HG02798 (cell line): ENCODE results near the gene SPOCK1.
"Not testable (repeated sequence)": the region's sequence is repeated elsewhere in the genome, so short reads cannot be mapped to it uniquely, and the experiment has no call there.

ENCODE experiments used
- ATAC-seq: cut with Tn5 transposase; IDR thresholded peaks from one replicate; pipeline ENCODE4 v1.9.1; 2021; ENCODE audit warnings: mild to moderate bottlenecking; ENCODE audit not compliant: unreplicated experiment, poor library complexity

The SPOCK1 gene

DNA sequence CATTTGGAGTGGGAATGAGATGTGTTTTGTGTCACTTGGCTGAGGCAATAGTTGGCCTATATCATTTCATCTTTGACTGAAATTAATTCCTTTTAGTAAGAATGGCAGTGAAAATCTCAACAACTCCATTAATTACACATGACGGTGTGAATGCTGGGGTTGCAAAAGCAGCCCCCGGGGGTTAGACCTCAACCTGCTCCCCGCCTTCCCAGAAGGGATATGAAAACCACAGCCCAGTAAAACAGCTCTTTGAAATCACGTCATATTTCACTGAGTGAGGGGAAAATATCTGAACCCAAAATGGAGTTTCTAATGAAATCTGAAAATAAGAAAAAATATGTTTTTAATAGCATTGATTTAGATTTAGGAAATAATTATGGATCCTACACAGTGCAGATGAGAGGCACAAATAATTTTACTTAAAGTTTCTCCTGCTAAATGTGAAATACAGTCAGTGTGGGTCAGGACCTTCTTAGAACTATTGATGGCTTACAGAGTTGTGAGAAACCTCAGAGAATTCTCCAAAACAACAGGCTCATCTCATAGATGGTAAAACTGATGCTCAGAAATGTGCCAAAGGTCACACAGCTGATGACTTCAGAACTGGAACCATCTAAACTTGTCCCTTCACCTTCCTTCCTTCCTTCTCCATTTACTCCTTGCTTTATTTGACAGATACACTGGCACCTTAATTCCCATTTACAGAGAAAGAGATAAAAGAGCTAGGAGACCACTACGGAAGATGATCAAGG lies 96.5 kb downstream of the SPOCK1 start:
- ATAC-seq = no peak

DNA sequence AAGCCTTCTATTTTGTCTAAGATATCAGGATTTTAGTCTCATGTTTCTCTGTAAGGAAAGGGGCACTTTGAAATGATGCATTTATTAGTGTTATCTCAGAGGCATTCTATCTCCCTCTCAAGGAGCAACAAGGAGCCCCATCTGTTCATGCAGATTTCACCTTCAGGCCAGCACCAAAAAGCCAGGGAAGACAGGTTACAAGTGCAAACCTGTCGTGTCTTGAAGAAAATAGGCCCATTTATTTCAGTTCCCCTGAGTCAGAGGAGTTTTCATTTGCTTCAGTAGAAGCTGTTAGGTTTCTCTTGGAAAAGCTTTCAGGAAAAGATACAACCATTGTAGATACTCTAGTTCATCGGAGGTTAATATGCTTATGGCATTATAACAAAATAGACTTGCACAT lies 97.2 kb downstream of the SPOCK1 start:
- ATAC-seq = no peak

DNA sequence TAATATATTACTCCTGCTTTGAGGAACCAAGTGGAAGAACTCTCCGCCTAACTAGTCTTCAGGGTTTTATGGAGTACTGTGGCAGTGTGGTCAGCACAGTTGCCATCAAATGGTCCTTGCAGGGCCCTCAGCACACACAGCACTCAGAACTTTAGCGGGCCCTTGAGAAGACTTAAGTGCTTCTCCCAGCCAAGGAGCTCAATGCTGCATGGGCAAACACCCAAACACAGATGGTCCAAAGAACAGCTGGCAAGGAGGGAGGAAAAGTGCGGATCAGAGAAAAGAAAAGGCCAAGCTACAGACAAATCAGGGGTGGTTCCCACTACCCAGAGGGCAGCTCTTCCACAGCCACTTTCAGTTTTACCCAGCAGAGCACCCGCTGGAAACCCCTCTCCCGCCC lies 98.6 kb downstream of the SPOCK1 start:
- ATAC-seq = no peak

DNA sequence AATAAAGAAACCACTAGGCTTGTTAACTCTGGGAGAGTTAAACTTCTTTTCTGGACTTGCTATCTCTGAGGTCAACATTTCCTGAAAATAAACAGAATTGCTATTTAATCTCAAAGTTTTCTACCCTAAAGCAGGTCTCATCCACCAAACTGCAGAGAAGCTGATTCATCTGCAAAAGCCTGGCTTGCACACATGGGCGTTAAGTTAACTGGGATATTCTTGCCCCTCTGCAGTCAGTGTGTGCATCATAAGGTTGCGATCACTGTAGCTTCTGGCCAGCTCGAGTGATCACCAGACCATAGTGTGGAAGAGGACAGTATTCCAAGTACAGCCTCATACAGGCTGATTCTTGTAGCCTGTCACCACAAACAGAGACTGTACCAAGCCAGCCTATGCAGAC lies 99.2 kb downstream of the SPOCK1 start:
- ATAC-seq = no peak

DNA sequence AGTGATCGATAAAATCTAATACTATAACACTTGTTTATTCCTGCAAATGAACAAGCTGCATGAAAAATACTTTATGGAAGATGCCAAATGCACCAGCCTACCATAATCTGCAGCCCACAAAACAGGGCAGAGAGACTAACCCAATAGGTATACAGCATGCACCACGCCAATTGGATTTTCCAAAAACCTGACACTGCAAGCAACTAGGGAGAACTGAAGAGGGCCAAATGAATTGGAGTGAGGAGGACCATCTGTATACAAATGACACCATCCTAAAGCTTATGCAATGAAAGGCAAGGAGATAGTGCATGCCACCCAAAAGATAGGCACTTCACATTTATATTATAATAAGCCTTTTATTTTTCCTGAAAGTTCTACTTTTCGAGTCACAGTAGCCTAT lies 100.4 kb downstream of the SPOCK1 start:
- ATAC-seq = no peak

DNA sequence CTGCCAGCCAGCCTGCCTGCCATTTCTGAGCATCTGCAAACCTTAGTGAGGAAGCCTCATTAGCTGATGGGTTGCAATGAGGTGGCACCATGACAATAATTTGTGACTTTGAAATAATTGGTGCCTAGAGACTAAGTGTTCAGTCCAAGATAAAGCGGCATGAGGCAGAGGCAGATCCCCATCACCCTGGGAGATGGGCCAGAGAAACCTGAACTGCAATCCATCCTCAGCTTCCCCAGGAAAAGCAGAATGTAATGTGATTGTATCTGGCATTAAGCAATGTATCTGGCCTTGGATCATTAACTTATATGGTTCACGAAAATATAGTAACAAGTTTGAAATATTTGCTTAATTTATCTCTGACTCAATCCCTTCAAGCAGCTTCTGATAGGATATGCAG lies 101.0 kb downstream of the SPOCK1 start:
- ATAC-seq = no peak

DNA sequence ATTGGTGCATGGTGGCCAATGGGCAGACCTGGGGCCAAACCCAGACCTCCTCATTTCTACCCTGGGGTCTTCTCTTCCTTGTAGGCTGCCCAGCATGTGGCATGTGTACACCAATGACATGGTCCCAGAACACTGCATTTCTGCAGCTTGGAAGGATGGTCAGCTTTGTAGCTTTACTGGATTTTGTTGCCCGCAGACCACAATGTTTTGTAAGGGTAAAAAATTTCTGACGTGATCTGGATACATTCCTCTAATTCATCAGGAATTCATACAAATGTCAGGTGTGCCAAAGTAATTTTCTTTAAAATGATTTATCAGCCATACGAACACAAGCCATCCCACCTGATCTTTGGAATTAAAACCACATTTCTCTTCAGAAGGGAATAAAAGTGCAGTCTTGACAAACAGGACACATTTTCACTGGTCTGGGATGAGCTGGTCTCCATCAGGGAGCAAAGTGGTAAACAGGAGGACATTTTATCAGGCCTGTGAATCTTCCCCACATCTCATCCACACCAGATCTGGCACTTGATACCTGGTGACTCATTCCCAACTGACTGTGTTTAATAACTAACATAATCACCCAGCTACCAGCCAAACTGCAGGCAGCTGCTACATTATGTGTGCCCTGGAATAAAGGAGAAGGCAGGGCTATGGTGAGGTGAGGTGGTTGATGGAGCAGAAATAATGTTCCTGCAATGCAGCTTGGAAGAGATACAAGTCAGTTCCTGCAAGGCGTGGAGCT lies 103.9 kb downstream of the SPOCK1 start:
- ATAC-seq = no peak

DNA sequence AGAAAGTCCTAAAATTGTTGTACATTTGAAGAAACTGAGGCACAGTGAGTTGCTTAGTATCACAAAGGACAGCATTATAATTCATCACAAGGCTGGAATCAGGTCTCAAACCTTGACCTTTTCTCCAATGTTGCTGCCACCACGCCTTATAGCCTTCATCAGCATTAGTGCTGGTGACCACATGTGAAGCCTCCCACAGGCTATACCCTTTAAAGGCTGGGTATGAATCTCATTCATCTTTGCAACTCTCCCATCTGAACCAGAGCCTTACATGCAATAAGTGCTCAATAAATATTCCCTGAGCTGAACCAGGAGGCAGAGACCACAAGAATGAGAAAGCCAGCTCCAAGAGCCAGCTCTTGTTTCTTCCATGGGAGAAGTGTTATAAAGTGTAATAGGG lies 104.7 kb downstream of the SPOCK1 start:
- ATAC-seq = no peak

DNA sequence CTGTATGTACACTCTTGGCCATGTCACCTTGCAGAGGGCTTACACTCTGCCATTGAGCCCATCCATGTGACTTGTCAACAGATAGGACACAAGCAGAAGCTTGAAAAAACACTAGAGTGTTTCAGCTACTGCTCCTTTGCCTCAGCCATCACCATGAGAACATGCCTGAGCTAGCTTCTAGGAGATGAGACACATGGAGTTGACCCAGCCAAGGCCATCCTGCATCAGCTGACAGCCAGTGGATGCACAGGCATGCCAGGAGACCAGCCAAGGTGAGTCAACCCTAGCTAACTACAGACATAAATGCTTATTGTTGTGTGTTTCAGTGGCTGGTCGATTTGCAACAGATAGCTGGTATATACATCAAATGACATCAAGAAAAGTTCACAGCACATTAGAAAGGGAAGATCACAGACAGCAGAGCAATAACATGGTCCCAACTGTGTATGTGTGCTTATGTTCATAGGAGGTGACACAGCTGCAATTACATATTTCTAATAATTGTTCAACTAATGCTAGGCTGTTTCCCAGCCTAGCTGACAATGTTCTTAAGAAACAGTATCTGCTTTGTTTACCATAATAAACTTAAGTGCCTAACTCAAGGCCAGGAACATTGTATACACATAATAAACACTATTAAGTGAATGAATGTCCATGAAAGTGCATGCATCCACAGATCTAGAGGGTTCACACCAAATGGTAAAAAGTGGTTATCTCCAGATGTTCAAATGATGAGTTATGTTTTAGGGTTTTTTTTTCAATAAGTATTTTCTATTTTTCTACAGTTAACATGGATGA lies 105.7 kb downstream of the SPOCK1 start:
- ATAC-seq = no peak

DNA sequence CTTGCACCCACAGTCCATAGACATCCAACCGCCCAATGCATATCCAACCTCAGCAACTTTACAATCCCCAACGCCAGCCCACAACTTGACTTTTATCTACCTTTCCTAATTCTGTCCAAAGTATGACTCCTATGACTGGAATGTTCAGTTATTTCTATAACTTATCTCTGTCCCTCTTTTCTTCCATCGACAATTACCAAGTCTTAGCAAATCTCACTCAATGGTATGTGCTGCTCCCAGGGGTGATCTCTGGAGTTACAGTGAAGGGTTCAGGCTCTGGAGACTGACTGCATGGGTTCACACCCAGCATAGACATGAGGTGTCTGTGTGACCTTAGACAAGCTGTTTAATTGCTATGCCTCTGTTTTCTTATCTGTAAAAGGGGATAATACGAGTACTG lies 106.9 kb downstream of the SPOCK1 start:
- ATAC-seq = no peak

DNA sequence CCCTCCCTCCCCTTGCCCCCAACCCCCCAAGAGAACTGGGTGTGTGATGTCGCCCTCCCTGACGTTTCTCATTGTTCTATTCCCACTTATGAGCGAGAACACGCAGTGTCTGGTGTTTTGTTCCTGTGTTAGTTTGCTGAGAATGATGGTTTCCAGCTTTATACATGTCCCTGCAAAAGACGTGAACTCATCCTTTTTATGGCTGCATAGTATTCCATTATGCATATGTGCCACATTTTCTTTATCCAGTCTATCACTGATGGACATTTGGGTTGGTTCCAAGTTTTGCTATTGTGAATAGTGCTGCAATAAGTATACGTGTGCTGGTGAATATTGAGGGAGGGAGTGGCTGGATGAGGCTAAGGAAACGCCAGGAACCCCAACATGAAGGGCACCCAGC lies 108.1 kb downstream of the SPOCK1 start:
- ATAC-seq = not testable (repeated sequence)

DNA sequence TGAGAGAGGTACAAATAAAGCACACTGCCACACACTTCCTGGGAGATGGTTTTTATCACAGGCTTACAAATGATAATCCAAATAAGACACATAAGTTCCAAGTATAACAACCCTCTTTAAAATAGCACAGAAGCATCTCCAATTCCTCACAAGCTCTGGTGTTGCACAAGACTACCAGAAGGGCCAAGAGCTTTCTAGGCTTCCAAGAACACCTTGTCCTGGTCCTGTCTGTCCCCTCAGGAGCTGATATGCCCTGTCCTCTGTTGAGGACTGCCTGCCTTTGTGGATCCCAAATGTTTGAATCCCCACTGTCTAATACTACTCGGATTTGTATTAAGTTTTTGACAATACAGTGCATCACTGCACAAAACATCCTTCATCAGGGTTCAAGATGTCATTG lies 110.1 kb downstream of the SPOCK1 start:
- no peak for ATAC-seq

DNA sequence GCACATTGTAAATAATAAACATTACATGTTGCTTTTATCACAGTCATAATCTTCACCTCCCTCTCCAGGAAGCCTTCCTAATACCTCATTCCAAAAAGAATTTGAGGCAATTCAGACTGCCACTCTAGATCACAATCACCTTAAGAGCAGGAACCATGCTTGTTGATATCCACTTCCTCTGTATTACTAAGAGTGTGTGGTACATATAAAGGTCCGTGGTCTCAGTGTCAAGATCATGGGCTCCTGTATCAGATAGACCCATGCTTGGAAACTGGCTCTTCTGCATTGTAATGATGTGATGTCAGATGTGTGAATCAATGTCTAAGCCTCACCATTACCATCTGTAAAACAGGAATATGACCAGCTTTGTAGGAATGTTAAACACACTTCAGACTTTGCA lies 114.1 kb downstream of the SPOCK1 start:
- no peak for ATAC-seq

DNA sequence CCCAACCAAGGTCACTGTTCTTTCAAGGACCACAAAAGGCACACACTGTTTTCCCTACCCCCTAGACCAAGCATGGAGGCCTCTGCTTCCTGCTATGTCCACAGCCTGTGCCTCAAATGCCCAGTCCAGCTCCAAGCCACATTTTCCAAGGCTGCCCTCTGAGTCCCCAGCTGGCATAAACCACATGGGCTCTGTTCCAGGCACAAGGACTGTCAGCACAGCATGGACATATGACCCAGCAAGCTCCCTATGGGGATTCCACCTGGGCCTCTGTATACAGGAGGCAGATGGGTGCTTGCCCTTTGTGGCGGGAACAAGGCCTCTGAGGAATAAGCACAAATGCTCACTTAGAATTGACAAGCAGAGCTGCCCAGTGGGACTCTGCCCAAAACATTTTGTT lies 115.2 kb downstream of the SPOCK1 start:
- no peak for ATAC-seq

DNA sequence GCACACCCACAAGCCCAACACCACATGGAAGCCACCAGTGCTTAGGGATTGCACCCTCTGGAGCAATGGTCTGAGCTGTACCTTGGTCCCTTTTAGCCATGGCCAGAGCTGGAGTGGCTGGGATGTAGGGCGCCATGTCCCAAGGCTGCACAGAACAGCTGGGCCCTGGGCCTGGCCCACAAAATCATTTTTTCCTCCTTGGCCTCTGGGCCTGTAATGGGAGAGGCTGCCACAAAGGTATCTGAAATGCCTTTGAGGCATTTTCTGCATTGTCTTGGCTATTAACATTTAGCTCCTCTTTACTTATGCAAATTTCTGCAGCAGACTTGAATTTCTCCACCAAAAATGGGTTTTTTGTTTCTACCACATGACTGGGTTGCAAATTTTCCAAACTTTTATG lies 117.6 kb downstream of the SPOCK1 start:
- ATAC-seq = no peak

DNA sequence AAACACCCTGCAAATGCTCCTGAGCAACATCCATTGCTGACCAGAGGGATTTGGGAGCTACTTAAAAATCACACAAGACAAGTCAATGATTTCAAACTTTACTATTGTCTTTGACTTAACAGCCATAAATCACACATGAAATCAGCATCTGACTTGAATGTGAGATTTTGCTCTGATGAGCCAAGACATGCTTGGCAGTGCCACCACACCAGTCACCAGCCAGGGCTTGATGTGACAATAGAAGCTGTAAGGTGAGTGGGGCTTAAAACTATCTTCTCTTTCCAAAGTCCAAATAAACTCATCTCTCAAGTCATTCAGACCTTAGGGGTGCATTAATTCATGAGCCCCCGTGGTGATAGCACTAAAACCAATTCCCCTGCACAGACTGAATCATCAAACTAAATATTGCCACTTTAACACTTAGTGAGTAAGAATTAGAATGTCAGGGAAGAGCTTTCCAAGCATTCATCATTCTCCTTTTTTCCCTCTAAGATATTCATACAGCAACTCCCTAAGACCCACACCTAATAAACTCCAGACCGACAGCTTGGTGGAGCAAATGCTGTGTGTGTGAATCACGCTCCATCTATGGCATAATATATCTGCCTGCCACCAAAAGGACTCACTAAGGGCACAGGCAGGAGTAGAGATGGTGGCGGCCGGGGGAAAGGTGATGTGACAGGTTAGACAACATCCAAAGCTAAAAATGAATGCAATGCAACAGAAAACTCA lies 119.4 kb downstream of the SPOCK1 start:
- ATAC-seq = no peak

DNA sequence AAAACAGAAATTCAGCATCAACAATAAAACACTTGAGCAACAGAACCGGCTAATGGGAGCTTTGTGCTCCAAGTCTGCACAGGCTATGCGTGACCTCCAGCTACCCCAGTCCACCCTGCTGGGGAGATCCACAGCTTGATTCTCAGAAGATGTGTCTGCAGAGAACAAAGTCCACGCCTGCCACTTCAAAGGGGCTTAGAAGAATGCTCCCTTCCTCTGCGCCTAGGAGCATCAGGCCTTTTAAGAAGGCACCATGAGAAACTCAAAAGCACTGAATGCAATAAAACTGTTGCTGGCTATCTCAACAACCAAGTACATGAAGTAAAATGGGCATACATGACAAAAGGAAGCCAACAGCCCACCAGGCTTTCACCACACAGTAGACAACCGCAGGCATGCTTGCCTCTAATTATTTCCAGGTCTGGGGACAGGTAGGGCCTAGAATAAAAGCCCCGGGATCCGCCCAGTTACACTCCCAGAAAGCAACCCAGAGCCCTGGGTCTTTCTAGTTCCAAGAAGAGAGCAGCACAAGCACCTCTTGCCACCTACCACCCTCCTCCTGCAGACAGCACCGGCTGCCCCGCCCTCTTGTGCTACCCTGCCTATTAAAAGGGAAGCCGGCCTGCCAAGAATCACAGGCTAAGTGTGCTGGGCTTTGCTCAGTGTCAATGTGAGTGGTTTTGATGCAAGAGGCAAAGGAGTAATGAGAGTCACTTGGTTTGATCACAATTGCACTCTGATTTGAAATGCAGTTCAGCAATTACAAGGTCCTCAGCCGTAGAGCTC lies 123.2 kb downstream of the SPOCK1 start:
- no peak for ATAC-seq

DNA sequence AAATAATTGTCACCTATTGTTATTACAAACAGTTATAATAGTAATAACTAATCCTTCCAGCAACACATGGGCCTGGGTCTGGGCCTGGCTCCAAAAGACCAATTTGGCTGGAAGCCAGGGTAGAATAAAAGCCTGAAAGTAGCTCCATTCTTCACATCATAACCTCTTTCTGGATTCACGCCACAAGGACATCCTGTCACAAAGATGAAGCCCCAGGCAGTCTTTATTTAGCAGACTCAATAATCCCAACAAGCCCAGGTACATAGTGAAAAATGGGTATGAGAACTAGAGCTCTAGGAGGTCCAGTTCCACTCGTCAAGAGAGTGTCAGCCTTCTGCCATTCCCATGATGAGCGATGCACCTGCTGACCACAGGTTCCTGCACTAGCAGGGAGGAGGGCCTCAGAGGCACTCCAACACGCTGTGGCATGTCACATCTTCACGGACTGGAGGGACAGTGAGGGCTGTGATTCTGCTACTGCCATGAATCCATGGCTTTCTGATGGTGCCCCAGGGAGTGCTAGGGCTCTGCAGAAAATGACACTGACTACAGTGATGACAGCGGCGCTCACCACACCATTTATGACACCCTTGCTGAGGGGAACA lies 124.9 kb downstream of the SPOCK1 start:
- ATAC-seq = no peak

DNA sequence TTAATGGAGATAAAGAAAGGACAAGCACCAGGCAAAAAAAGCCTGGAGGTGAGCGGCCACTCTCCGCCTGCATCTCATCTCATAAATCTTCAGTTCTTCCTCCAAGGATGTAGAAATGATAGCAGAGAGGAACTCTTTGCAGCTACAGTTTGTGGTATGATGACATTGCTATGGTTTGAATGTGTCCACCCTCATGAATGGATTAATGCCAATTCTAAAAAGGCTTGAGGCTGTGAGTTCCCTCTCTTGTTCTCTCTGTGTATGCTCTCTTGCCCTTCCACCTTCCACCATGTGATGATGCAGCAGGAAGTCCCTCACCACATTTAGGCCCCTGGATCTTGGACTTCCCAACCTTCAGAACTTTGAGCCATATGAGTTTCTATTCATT lies 126.4 kb downstream of the SPOCK1 start:
- no peak for ATAC-seq
